Hematopoietic multipotent progenitor cell treated with erythropoietin and hydrocortisone succinate and interleukin-3 and kit ligand, for 15 days (in vitro differentiated cells): ENCODE measurements around the gene SMPDL3A.
"Not testable (repeated sequence)": the region's sequence is repeated elsewhere in the genome, so short reads cannot be mapped to it uniquely, and the experiment has no call there.

Experiments
- DNase-seq: peaks from one replicate; pipeline ENCODE4 v3.0.0-alpha.2; 2015; ENCODE audit warnings: low spot score

The SMPDL3A gene, protein sequence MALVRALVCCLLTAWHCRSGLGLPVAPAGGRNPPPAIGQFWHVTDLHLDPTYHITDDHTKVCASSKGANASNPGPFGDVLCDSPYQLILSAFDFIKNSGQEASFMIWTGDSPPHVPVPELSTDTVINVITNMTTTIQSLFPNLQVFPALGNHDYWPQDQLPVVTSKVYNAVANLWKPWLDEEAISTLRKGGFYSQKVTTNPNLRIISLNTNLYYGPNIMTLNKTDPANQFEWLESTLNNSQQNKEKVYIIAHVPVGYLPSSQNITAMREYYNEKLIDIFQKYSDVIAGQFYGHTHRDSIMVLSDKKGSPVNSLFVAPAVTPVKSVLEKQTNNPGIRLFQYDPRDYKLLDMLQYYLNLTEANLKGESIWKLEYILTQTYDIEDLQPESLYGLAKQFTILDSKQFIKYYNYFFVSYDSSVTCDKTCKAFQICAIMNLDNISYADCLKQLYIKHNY

DNA sequence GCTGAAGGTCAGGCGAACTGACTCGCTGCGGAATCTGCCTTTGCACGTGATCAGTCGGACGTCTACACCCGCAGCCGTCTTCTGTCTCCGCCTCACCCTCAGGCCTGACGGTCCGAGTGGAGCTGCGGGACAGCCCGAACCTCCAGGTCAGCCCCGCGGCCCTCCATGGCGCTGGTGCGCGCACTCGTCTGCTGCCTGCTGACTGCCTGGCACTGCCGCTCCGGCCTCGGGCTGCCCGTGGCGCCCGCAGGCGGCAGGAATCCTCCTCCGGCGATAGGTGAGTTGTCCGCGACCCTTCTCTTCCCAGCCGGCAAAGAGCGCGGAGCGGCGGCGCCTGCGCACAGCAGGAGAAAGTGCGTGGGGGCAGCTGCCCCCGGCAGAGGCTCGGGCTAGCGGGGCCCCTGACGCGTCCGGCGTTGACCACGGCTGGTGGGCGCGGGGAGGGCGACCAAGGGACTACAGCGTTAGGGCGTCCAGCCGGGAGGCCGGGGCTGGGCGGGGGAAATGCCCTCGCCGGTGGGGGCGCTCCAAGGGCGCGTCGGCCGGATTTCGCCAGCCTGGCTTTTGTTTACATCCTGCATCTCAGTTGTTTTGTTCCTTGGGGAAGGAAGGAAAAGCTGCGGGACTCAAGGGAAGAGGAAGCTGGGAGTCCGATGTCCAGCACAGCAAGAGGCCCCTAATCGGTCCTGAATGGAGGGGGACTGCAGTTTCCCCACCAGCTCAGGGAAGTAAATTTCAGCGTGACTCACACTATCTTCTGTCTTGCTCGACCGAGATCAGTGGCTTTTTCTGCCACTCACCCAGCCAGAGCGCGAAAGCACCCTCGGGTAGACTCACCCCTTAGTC, at the start of gene SMPDL3A:
SMPDL3A (plus strand) TSS at position 77 of the 846 bp plus-strand sequence; CDS start at position 166, 89 bp downstream.
- no peak for DNase-seq

DNA sequence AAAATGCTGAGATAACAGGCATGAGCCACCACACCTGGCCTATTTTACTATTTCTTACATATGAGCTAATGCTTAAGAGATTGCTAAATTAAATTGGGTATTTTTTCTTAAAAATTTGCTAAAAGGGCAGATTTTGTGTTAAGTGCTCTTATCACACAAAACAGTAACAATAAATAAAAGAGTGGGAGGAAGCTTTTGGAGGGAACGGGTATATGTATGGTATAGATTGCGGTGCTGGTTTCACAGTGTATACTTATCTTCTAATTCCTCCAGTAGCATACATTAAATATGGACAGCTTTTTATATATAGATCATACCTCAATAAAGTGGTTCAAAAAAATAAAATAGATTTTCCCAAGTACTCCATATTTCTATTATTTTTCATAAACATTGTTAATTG, 49.0 kb upstream of the SMPDL3A start:
- no peak for DNase-seq

DNA sequence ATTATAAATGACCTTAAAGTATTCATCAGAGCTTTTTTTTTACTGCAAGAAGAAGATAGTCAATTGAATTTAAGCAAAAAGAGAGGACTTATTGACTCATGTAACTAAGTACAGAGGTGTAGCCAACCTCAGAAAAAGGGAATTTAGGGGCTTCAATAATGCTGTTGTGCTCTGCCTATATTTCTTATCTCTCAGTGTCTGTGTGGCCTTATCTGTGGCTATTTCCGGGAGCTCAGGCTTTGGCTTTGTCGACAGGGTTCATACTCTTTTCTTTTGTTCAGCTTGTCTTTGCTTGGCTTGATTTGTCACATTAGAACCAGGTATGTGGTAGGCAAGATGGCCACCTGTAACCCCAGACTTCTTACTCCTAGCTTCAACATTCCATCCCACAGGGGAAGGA, 48.1 kb upstream of the SMPDL3A start:
- DNase-seq = no peak

DNA sequence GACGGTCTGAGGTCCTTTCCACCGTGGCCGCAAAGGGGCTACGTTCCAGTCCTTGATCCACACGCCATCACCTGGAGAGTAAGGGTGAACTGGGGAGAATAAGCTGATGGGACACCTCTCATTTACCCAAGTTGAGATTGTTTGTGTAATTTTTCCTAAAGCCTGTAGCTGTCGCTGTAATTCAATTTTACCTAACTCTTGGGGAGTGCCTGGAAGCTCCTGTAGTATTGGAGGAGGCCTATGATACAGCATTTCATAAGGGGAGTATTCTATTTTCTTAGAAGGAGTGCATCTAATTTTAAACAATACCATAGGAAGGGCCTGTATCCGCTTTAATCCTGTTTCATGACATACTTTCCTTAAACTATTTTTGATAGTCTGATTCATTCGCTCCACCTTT, 44.8 kb upstream of the SMPDL3A start:
- not testable (repeated sequence) for DNase-seq

DNA sequence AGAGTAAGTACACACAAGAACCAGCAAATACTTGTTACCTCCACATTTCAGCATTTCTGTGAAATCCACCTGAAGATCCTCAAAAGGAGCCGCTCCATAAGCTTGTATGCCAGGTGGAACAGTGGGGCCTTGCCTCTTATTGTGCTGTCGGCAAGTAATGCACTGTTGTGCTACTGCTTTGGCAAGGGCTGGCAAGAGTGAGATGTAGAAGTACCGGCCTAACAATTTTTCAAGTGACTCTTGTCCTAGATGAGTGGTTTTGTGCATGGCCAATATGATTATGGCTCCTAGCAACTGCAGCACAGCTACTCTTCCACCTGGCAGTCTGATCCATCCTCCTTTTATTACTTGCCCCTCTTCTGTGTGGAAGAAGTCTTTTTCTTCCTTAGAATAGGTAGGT, 44.2 kb upstream of the SMPDL3A start:
- not testable (repeated sequence) for DNase-seq

DNA sequence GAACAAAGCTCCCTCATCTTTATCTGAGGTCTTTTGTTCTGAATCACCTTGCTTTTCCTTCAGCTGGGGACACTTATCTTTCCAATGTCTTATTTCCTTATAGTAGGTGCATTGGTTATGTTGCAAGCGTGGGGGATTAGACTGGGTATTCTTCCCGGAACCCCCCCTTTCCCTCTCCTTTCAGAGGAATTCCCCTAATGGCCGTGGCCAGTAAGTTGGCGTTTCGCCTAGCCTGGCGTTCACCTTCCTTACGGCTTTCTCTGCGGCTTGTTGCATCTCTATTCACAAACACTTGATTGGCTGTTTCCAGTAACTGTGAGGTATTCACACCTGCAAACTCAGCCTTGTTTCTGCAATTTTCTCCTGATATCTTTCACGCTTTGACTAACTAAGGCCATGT, 42.4 kb upstream of the SMPDL3A start:
- DNase-seq = no peak

DNA sequence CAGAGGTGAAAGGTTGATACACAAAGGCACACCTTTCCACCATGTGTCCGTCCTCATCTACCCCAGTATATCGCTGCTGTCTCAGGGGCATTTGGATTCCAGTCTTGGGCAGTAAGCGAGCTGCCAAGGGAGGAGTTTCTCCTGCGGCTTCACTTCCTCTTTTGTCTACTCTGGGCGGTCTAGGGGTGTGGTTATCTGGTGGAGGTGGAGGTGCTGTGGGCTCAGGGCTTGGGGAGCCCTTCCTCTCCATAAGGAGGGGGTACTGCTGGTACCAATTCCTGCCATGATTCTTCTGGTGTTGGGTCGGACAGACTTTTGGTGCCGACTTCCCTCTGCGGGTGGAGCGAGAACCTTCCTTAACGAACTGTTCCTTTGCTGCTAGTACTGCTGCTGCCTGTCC, 41.5 kb upstream of the SMPDL3A start:
- no peak for DNase-seq

DNA sequence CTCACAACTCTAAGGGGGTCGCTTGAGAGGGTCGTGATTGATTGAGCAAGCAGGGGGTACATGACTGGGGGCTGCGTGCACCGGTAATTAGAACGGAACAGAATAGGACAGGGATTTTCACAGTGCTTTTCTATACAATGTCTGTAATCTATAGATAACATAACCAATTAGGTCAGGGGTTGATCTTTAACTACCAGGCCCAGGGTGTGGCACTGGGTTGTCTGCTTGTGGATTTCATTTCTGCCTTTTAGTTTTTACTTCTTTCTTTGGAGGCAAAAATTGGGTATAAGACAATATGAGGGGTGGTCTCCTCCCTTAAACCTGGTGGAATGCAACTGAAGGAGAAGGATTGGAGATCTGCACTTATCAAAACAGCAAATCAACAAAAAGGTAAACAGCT, 40.1 kb upstream of the SMPDL3A start:
- DNase-seq = not testable (repeated sequence)

DNA sequence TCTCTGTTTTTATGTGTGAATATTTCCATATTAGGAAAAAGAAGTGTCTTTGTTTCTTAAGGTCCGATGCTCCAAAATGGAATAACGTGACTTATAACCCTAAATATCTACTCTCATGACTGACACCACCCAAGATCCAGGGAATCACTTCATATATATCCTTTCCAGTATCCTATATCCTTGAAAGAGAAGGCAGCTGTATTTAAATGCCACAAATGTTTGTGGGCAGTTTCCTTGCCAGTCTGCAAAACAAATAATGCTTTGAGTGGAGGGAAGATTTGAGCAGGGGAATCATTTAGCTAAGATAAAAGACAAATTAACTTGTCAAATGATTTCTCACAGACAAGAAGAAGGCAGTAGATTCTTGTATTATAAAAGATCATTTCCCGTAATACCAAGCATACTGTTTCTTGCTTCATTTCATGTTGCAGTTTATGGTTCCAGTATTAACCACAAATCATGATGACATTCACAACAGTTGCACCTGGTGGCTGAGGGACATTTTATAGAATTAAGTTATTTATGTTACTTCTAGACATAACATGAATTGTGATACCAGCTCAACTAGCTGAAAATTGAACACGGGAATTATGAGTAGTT, 39.5 kb upstream of the SMPDL3A start:
- DNase-seq = no peak

DNA sequence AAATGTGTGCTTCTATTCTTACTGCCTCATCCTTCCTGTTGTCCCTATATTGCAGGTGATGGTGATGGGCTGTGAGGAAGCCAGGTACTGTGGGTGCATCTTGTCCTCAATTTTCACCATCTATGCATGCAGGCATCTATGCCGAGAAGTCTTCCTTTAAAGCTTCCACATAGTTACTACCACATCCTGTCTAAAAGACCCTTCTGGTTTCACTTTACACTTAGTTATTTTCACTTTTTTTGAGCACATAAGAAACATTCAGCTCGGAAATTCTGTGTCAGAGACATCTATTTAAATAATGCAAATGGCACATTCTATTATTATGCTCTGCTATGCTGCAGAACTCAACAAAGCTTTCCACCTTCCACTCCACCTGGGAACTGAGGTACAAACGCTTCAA, 37.7 kb upstream of the SMPDL3A start:
- DNase-seq = no peak

DNA sequence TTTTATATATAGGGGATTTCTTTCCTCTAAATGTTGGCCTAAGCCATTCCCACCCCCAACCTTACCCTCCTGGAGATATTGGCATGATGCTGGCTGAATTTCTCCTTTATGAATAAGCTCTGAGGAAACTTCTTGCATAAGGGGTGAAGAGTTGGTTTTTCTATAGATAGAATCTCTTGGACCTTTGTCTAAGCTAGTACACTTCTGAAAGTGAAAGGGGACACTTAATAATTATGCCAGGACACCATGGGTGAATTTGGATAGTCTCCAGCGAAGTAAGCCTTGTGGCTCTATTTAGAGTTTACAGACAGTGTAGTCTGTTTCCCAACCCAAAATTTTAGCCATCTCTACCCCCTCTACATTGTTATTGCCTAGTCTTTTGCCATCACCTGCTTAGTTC, 36.6 kb upstream of the SMPDL3A start:
- DNase-seq = no peak

DNA sequence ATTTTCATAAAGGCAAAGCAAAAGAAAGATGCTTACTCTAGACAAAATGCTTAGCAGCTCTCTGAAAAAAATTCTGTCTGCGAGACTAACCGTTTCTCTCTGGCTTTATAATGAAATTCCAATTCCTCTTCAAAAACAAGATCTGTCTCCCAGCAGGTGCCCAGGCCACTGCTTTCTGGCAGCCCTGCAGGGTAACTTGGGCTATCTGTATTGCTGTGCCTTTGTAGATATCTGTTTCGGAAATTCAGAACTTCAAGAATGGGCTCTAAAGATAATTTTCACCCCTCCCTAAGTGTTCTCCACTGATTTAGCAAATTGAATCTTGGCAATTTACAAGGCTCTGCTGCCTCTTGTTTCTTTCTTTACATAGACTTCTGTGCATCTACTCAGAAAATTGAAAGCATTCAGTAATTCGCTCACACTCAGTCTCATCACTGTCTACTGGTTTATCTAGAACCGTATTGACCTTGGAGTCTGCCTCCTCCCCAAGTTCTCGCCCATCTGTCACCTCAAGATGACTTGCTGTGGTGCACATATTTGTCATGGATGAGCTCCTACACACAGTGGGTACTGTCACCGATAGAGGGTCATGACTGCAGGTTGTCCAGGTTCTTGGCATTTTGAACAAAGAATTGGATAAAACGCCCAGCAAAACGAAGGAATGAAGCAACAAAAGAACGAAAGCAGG, 35.9 kb upstream of the SMPDL3A start:
- DNase-seq = no peak

DNA sequence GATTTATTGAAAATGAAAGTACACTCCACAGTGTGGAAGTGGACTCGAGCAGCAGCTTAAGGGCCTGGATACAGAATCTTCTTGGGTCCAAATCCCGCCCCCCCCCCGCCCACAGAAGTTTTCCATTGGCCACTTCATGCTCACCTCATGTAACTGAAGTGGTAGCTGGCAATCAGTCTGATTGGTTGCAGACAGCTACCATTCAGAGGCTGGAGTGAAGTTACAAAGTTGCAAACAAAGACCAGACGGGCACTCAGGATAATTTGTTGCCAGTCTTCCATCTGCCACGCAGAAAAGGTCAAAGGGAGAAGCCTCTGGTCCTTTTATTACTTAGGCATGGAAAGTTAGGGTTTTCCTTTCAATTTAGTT, 35.4 kb upstream of the SMPDL3A start:
- no peak for DNase-seq

DNA sequence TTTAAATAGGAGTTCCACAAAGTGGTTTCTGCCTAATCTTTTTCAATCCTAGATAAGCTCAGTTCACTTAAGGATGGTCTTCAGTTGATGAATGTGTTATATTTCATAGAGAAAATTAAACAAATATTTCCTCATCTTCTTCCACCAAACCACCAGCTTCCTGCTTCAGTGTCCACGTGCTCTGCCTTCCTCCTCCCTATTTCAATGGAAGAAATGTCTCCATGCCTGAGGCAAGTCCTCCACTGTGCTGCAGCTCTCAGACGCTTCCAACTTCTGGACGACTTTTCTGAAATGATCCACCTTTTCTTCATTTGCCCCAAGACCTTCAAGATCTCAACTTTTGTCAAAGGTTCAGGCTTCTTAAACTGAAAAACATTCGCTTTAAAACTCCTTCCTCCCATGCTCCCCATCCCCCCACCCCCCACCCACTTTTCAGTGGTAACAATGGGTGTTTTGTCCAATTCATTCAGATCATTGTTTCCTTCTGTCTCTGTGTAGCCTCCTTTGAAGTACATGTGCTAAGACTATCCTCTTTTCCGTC, 34.8 kb upstream of the SMPDL3A start:
- no peak for DNase-seq

DNA sequence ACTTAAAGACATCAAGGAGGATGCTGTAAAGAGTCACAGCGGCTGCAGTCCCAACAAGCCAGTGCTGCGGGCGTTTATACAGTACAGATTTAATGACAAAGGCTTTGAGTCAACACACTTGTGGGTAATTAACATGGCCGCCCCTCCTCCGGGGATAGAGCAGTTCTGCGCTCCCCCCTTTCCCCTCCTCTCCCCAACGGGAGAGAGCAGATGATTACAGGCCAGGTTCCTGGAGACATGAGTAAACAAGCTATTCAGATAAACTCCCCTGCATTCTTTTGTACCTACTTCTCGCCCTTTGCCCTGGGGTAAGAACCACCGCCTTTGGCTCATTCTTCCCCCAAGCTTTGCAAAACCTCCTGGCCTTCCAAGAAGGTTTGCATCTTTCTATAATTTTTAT, 33.2 kb upstream of the SMPDL3A start:
- no peak for DNase-seq

DNA sequence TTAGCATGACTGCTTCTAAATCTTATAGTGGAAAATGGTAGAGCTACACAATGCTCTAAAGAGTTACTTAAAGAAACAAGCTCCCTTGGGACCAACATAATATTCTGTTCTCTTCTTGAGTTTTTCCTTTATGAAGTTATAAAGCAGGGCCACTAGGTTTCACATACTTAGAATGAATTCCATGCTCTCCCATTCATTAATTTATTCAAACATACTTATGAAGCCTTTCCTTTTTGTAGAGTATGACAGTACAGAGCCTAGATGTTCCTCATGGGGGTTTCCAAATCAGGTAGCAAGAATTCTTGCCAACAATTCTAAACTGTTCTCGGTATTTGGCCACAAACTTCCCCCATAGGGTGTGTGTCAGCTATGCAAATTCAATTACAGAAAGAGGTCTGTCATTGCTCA, 30.1 kb upstream of the SMPDL3A start:
- no peak for DNase-seq

DNA sequence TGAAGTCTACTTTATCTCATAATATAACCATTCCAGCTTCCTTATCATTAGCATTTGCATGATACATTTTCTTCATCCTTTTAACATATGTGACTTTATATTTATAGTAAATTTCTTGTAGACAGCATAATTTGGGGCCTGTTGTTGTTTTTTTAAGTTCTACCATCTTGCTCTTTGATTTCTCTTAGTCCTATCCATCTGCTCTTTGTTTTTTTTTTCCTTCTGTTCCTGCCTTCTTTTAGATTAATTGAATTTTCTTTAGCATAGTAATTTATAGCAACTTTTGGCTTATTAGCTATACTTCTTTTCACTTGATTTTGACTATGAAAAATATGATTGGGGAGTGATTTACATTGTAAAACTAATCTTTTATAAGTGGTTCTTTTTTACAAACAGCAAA, 28.7 kb upstream of the SMPDL3A start:
- no peak for DNase-seq

DNA sequence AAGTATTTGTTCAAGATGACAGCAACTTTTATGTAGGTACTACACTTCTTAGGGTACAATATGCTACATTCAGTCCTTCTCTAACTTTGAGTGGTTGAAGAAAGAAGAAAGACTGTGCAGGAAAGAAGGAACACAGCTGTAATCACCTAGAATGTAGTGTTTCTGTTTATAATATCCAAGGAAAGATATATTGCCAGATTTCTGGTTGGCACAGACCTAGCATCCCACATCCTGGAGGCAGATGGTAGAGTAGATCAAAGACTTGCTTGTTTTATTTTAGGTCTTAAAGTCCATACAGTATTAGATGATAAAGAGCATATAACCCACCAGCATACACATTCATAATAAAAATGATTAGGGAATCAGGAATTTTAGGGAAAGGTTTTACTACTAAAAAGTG, 22.8 kb upstream of the SMPDL3A start:
- no peak for DNase-seq

DNA sequence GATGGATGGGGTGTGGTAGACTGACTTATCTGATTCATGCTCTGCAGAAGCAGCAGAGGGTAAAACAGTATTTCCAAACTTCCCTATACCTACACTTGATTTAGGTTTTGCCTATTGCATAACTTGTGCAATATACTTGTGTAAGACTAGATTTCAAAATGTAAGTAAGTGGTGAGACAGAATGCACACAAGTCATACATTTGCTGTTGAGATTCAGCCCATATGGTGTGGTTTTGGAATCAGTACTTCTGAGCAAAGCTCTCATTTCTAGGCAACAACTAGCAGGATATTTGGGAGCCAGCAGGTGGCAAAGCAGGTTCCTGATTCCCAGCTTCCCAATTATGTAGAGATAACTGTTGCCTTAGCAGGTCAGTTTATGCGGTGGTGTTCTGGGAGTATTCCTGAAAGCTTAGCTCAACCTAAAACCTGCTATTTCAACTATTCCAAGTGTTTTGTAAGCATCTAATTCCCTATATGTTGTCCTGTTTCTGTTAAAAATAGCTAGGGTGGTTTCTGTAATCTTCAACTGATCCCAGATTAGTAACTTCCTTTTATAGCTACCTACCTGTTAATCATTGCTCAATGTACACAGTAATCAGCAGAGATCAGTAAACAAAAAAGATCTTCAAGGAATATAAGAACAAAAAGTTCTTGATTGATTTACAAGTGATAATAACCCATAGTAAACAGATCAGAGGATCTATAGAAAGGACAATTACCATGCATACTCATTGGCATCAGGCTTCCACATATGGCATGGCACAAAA, 18.0 kb upstream of the SMPDL3A start:
- no peak for DNase-seq

DNA sequence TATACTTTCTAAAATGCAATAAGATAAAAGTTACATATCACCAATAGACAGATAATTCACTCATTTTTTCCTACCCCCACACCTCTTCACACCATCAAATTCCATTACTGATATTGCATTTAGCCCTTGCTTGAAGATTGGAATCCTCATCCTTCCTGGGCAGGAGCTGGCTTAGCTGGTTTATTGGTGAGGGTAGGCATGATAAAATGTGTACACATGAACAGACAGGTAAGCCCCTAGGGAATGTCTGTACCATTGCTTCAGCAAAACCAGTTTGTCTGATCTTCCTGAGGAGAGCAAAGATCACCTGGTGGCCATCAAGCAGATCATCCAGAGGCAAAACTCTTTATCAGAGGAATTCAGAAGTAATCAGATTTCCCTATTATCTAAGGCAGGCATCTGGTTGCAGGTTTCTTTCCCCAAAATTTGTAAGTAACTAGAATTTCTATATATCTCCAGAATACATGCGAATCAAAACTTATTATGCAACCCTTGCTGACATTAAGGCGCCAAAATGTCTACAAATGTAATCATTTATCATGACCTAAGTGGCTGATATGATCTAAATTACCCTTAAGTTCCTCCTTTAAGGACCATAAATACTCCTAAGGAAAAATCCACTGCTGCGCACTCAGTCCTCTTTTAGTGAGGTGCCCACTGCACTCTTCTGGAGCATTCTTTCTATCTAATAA, 16.2 kb upstream of the SMPDL3A start:
- DNase-seq = no peak

DNA sequence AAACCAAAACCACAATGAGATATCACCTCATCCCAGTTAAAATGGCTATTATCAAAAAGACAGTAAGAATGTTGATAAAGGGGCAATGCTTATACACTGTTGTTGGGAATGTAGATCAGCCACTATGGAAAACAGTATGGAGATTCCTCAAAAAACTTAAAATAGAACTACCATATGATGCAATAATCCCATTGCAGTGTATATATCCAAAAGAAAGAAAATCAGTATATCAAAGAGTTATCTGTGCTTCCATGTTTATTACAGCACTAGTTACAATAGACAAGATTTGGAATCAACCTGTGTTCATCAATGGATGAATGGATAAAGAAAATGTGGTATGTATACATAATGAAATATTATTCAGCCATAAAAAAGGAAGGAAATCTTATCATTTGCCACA, 13.1 kb upstream of the SMPDL3A start:
- DNase-seq = no peak
